OCI-LY1 (cell line): Measurements from ENCODE around the gene CDK16.

Experiments used
- H2AFZ ChIP-seq: fragments of 200-600 bp; sonication (generic), shearing (Covaris generic); 2 replicates; pipeline ENCODE4 v1.6.0; 2014; ENCODE audit warnings: antibody characterized with exemption, mild to moderate bottlenecking, low read length
- H3F3A ChIP-seq: fragments of 200-600 bp; sonication (generic), shearing (Covaris generic); 2 replicates; pipeline ENCODE4 v1.6.0; 2014; ENCODE audit warnings: mild to moderate bottlenecking, antibody characterized with exemption, low read length, moderate library complexity; ENCODE audit not compliant: insufficient read depth
- H3K27ac ChIP-seq: fragments of 200-600 bp; sonication (generic); 2 replicates; pipeline ENCODE4 v1.5.1; 2014; ENCODE audit warnings: low read length, mixed run types, mild to moderate bottlenecking, low read depth; ENCODE audit not compliant: poor library complexity, severe bottlenecking
- H3K27me3 ChIP-seq: fragments of 200-600 bp; sonication (generic); 2 replicates; pipeline ENCODE4 v1.6.0; 2014; ENCODE audit warnings: antibody characterized with exemption, mild to moderate bottlenecking, low read length, moderate library complexity; ENCODE audit not compliant: insufficient read depth
- H3K36me3 ChIP-seq: fragments of 200-600 bp; sonication (generic); 2 replicates; pipeline ENCODE4 v1.6.1; 2014; ENCODE audit warnings: mild to moderate bottlenecking, antibody characterized with exemption, low read length, moderate library complexity, mixed read lengths; ENCODE audit not compliant: insufficient read depth
- H3K4me1 ChIP-seq: fragments of 200-600 bp; sonication (generic); 2 replicates; pipeline ENCODE4 v1.5.1; 2014; ENCODE audit warnings: mild to moderate bottlenecking, low read length, moderate library complexity; ENCODE audit not compliant: insufficient read depth, severe bottlenecking
- H3K4me2 ChIP-seq: fragments of 200-600 bp; sonication (generic), shearing (Covaris generic); 2 replicates; pipeline ENCODE4 v1.6.1; 2014; ENCODE audit warnings: low read length
- H3K4me3 ChIP-seq: fragments of 200-600 bp; sonication (generic); 2 replicates; pipeline ENCODE4 v1.5.1; 2014; ENCODE audit warnings: low read length, low read depth, mild to moderate bottlenecking, mixed read lengths; ENCODE audit not compliant: poor library complexity, severe bottlenecking
- H3K79me2 ChIP-seq: fragments of 200-600 bp; shearing (Covaris generic); 2 replicates; pipeline ENCODE4 v1.6.1; 2016; ENCODE audit warnings: mixed run types, low read length, mixed read lengths; ENCODE audit not compliant: insufficient read depth
- H3K9ac ChIP-seq: fragments of 200-600 bp; sonication (generic), shearing (Covaris generic); 2 replicates; pipeline ENCODE4 v1.6.1; 2014; ENCODE audit warnings: mild to moderate bottlenecking, low read length, mixed read lengths
- H3K9me2 ChIP-seq: fragments of 200-600 bp; sonication (generic), shearing (Covaris generic); 2 replicates; pipeline ENCODE4 v1.6.1; 2014; ENCODE audit warnings: low read depth, mild to moderate bottlenecking, low read length, mixed read lengths
- H3K9me3 ChIP-seq: fragments of 200-600 bp; shearing (Covaris generic); 2 replicates; pipeline ENCODE4 v1.6.1; 2014; ENCODE audit warnings: low read length, mixed read lengths
- H4K20me1 ChIP-seq: fragments of 200-600 bp; sonication (generic), shearing (Covaris generic); 2 replicates; pipeline ENCODE4 v1.6.0; 2016; ENCODE audit warnings: mild to moderate bottlenecking, low read length; ENCODE audit not compliant: insufficient read depth
- EZH2 ChIP-seq: fragments of 200-600 bp; sonication (generic), shearing (Covaris generic); IDR thresholded peaks from 2 replicates; pipeline ENCODE4 v1.8.0; 2017; ENCODE audit warnings: borderline replicate concordance, mixed run types, mild to moderate bottlenecking, antibody characterized with exemption, low read length, moderate library complexity, mixed read lengths
- TF ChIP-seq, protein P1 (sequence below): fragments of 200-600 bp; sonication (generic), shearing (Covaris generic); IDR thresholded peaks from 2 replicates; pipeline ENCODE4 v1.5.1; 2017; ENCODE audit warnings: mild to moderate bottlenecking, antibody characterized with exemption, low read length, moderate library complexity, mixed read lengths

The CDK16 gene

DNA sequence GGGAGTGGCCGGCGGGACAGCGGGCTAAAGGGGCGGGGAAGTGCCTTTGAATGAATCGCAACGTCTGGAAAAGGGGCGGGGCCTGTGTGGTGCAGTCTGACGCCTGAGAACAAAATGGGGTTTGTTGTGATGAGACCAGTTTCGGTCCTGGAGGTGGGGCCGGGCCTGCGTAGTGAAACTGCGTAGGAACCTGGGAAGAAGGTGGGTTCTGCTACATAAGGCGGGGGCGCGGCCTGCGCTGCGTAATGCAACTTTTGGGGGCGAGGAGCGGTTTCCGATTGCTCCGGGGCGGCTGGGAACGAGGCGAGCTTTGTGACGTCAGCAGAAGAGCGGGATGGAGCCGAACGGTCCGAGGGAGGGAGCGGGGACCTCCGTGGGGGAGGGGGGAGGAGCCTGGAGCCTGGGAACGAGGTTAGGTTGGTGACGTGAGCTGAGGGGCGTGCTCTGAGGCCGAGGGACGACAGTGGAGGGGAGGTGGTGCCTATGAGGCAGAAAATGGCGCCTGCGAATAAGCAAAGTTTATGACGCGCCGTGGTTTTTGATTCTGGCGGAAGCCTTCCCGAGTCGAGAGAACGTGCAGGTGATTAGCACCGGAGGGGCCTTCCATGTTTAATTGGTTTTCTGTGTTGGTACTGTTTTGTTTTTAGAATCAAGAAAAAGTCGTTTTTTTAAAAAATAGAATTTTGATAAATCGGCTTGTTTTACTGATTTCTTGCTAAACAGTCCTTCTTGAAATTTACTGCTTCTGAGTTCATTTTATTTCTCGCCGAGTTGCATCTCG lies 15.0 kb downstream of the CDK16 start:
- no peaks in the 10 kb centered on the region for H3K9me2 ChIP-seq
- peaks cover 36% of the 10 kb centered on the region for H3K79me2 ChIP-seq
- H3K4me1 ChIP-seq: peaks cover 33% of the 10 kb centered on the region

DNA sequence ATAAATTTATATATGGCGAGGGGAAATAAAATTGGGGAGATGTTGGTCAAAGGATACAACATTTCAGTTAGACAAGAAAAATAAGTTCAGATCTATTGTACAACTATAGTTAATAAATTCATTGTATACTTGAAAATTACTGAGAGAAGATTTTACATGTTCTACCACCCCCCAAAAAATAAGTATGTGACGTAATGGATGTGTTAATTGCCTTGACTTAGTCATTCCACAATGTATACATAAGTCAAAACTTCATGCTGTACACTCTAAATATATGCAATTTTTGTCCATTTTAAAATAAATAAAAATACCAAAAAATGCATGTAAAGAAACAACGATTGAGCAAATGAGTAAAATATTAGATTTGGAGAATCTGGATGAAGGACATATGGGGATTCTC lies 16.1 kb downstream of the CDK16 start:
- peak overlapping the region; percentile 94 for H3K9ac ChIP-seq
- H3K4me2 ChIP-seq: peak overlapping the region; percentile 67
- no peaks in the 10 kb centered on the region for H3K9me2 ChIP-seq
- H3K4me1 ChIP-seq: peaks cover 33% of the 10 kb centered on the region
- no peaks in the 10 kb centered on the region for H3K27me3 ChIP-seq
- H3K36me3 ChIP-seq: peaks cover 8% of the 10 kb centered on the region; the same call in 1 of the 2 replicates
- peak overlapping the region; percentile 87 for H3K4me3 ChIP-seq
- TF ChIP-seq EZH2: no peak
- TF ChIP-seq, protein P1, sequence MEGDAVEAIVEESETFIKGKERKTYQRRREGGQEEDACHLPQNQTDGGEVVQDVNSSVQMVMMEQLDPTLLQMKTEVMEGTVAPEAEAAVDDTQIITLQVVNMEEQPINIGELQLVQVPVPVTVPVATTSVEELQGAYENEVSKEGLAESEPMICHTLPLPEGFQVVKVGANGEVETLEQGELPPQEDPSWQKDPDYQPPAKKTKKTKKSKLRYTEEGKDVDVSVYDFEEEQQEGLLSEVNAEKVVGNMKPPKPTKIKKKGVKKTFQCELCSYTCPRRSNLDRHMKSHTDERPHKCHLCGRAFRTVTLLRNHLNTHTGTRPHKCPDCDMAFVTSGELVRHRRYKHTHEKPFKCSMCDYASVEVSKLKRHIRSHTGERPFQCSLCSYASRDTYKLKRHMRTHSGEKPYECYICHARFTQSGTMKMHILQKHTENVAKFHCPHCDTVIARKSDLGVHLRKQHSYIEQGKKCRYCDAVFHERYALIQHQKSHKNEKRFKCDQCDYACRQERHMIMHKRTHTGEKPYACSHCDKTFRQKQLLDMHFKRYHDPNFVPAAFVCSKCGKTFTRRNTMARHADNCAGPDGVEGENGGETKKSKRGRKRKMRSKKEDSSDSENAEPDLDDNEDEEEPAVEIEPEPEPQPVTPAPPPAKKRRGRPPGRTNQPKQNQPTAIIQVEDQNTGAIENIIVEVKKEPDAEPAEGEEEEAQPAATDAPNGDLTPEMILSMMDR: no peak
- H2AFZ ChIP-seq: no peak overlapping the region
- H3K27ac ChIP-seq: peak overlapping the region; percentile 93
- H4K20me1 ChIP-seq: no peaks in the 10 kb centered on the region
- no peaks in the 10 kb centered on the region for H3K9me3 ChIP-seq
- H3K79me2 ChIP-seq: peaks cover 36% of the 10 kb centered on the region
- H3F3A ChIP-seq: peaks cover 4% of the 10 kb centered on the region; the same call in 1 of the 2 replicates

More for the DNA sequence above, 15.0 kb downstream of the CDK16 start:
- H2AFZ ChIP-seq: no peak overlapping the region
- peaks cover 4% of the 10 kb centered on the region; the same call in 1 of the 2 replicates for H3F3A ChIP-seq
- no peaks in the 10 kb centered on the region for H4K20me1 ChIP-seq
- no peaks in the 10 kb centered on the region for H3K27me3 ChIP-seq
- H3K9me3 ChIP-seq: no peaks in the 10 kb centered on the region
- H3K27ac ChIP-seq: peak overlapping the region; percentile 93
- peaks cover 12% of the 10 kb centered on the region for H3K36me3 ChIP-seq
- peak overlapping the region; percentile 87 for H3K4me3 ChIP-seq
- H3K9ac ChIP-seq: peak overlapping the region; percentile 94
- no peak for TF ChIP-seq EZH2
- TF ChIP-seq, protein P1: no peak
- peak overlapping the region; percentile 67 for H3K4me2 ChIP-seq

DNA sequence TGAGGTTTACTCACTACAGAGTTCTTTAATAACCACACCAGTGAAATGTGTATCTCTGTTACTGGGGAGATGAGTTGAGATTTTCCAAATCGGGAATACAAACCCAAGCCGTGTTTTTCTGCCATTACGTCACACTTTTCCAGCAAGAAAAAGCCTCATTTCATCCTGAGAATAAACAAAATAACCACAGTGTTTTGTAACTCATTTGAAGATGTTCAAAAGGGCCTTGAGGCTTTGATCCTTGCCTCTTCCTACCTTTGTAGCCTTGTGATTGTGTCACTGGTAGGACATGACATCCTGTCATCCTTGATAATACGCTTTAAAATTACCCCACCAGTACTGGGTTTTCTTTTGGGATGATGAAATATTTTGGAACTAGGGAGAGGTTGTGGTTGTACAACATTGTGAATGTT lies 17.2 kb downstream of the CDK16 start:
- Histone ChIP-seq H3F3A (peaks cover 4% of the 10 kb centered on the region; the same call in 1 of the 2 replicates), H3K4me3 (no peak overlapping the region), H2AFZ (no peak overlapping the region), H3K27me3 (no peaks in the 10 kb centered on the region), H4K20me1 (no peaks in the 10 kb centered on the region), H3K36me3 (peaks cover 15% of the 10 kb centered on the region), H3K79me2 (peaks cover 36% of the 10 kb centered on the region), H3K27ac (no peak overlapping the region), H3K4me1 (peaks cover 33% of the 10 kb centered on the region), H3K9me3 (no peaks in the 10 kb centered on the region), H3K9ac (no peak overlapping the region), H3K9me2 (no peaks in the 10 kb centered on the region), H3K4me2 (no peak overlapping the region)
- TF ChIP-seq EZH2: no peak
- TF ChIP-seq, protein P1: no peak
